ENCODE data around the gene CARM1. TPM values are rescaled to one million over a fixed set of nuclear protein-coding genes. Genes with fewer than 3 reads are reported as not detected.
"Not testable (repeated sequence)": the region's sequence is repeated elsewhere in the genome, so short reads cannot be mapped to it uniquely, and the experiment has no call there.

The CARM1 gene
- polyA plus RNA-seq, 1 experiment, result 23.5 TPM

GRCh38 chr19:10936661-10937084 lies 65.3 kb downstream of the CARM1 start:
- no peaks in the 10 kb centered on the region for H3K27me3 ChIP-seq (ENCODE audit: control insufficient read depth, insufficient read depth, low read length)
- H3K4me3 ChIP-seq (ENCODE audit: low read depth, low read length), result no peak overlapping the region
- TF ChIP-seq, protein P1, sequence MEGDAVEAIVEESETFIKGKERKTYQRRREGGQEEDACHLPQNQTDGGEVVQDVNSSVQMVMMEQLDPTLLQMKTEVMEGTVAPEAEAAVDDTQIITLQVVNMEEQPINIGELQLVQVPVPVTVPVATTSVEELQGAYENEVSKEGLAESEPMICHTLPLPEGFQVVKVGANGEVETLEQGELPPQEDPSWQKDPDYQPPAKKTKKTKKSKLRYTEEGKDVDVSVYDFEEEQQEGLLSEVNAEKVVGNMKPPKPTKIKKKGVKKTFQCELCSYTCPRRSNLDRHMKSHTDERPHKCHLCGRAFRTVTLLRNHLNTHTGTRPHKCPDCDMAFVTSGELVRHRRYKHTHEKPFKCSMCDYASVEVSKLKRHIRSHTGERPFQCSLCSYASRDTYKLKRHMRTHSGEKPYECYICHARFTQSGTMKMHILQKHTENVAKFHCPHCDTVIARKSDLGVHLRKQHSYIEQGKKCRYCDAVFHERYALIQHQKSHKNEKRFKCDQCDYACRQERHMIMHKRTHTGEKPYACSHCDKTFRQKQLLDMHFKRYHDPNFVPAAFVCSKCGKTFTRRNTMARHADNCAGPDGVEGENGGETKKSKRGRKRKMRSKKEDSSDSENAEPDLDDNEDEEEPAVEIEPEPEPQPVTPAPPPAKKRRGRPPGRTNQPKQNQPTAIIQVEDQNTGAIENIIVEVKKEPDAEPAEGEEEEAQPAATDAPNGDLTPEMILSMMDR (IDR thresholded peaks at IDR 0.05; ENCODE audit: low read depth, low read length), result peak; percentile 69
- ChIA-PET CTCF (interaction anchor here (0.6 to 3.3 kb wide), 32 partner anchors 8 to 738 kb away, joined by 3 to 22 read pairs (median 4); partner anchors contain the start of gene LDLR), POLR2A (interaction anchor here (0.5 to 1.1 kb wide), 4 partner anchors 24 to 1582 kb away, joined by 3 to 5 read pairs (median 4); partner anchors contain the start of gene SMARCA4)
- no peak overlapping the region for H3K27ac ChIP-seq (ENCODE audit: low read depth, low read length)
- DNase-seq (ENCODE audit: low read depth, low spot score), result peak; percentile 71
- H3K9me3 ChIP-seq (ENCODE audit: control insufficient read depth, insufficient read depth, low read length), result no peaks in the 10 kb centered on the region

DNA sequence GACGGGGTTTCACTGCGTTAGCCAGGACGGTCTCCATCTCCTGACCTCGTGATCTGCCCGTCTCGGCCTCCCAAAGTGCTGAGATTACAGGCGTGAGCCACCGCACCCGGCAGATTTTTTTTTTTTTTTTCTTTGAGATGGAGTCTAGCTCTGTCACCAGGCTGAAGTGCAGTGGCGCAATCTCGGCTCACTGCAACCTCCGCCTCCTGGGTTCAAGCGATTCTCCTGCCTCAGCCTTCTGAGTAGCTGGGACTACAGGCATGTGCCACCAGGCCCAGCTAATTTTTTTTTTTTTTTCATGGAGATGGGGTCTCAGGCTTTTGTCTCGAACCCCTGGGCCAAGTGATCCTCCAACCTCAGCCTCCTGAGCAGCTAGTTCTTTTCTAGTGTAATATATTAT lies 70.3 kb downstream of the CARM1 start:
- CTCF ChIA-PET, result interaction anchor here (0.6 to 2.6 kb wide), 23 partner anchors 10 to 156 kb away, joined by 3 to 26 read pairs (median 5); partner anchors contain the start of gene SMARCA4
- DNase-seq (ENCODE audit: low read depth, low spot score); H3K27me3 ChIP-seq (ENCODE audit: control insufficient read depth, insufficient read depth, low read length); H3K9me3 ChIP-seq (ENCODE audit: control insufficient read depth, insufficient read depth, low read length); H3K27ac ChIP-seq (ENCODE audit: low read depth, low read length); H3K4me3 ChIP-seq (ENCODE audit: low read depth, low read length): not testable (repeated sequence)
- POLR2A ChIA-PET, result interaction anchor here (0.6 to 1.2 kb wide), 5 partner anchors 14 to 498 kb away, joined by 3 to 5 read pairs (median 4); no protein-coding TSS in a partner anchor

DNA sequence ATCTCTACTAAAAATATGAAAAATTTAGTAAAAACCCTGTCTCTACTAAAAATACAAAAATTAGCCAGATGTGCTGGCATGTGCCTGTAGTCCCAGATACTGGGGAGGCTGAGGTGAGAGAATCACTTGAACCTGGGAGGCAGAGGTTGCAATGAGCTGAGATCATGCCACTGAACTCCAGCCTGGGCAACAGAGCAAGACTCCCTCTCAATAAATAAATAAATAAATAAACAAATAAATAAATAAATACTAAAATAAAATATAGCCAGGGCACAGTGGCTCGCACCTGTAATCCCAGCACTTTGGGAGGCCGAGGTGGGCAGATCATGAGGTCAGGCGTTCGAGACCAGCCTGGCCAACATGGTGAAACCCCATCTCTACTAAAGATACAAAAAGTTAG lies 72.1 kb downstream of the CARM1 start:
- ChIA-PET POLR2A (interaction anchor here (0.5 kb wide), 1 partner anchor 20 kb away, joined by 8 read pairs; no protein-coding TSS in a partner anchor), CTCF (interaction anchor here (0.6 kb wide), 1 partner anchor 14 kb away, joined by 4 read pairs; no protein-coding TSS in a partner anchor)
- not testable (repeated sequence) for H3K27ac ChIP-seq (ENCODE audit: low read depth, low read length); H3K9me3 ChIP-seq (ENCODE audit: control insufficient read depth, insufficient read depth, low read length); H3K4me3 ChIP-seq (ENCODE audit: low read depth, low read length); DNase-seq (ENCODE audit: low read depth, low spot score); H3K27me3 ChIP-seq (ENCODE audit: control insufficient read depth, insufficient read depth, low read length)

- Histone ChIP-seq H3K27ac (ENCODE audit: low read depth, low read length) (no peak overlapping the region), H3K27me3 (ENCODE audit: control insufficient read depth, insufficient read depth, low read length) (no peaks in the 10 kb centered on the region), H3K9me3 (ENCODE audit: control insufficient read depth, insufficient read depth, low read length) (no peaks in the 10 kb centered on the region), H3K4me3 (ENCODE audit: low read depth, low read length) (no peak overlapping the region)
- TF ChIP-seq, protein P1 (IDR thresholded peaks at IDR 0.05; ENCODE audit: low read depth, low read length), result no peak
- ChIA-PET CTCF (interaction anchor here (0.6 to 1.2 kb wide), 4 partner anchors 8 to 687 kb away, joined by 3 to 4 read pairs (median 4); partner anchors contain the start of gene DNM2), POLR2A (interaction anchor here (0.6 kb wide), 1 partner anchor 46 kb away, joined by 3 read pairs; no protein-coding TSS in a partner anchor)
- no peak for DNase-seq (ENCODE audit: low read depth, low spot score)
Measured at GRCh38 chr19:10945264-10945663, 73.9 kb downstream of the CARM1 start.

DNA sequence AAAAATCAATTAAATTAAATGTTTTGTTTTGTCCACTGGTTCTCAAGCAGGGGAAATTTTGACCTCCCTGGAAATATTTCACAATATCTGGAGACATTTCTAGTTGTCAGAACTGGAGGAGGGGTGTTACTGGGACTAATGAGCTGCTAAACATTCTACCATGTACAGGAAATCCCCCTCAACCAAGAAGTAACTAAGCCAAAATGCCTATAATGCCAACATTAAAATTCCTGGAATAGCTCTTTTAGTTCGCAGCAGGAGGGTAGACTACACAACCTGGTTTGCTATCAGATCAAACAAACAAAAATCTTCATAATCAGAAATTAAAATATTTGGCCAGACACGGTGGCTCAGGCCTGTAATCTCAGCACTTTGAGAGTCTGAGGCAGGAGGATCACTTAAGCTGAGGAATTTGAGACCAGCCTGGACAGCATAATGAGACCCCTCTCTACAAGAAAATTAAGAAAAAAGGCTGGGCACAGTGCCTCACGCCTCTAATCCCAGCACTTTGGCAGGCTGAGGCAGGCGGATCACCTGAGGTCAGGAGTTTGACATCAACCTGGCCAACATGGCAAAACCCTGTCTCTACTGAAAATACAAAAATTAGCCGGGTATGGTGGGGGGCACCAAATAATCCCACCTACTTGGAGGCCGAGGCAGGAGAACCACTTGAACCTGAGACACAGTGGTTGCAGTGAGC lies 75.8 kb downstream of the CARM1 start:
- H3K9me3 ChIP-seq (ENCODE audit: control insufficient read depth, insufficient read depth, low read length), result no peaks in the 10 kb centered on the region
- DNase-seq (ENCODE audit: low read depth, low spot score), result no peak
- H3K27ac ChIP-seq (ENCODE audit: low read depth, low read length), result peak overlapping the region; percentile 39
- TF ChIP-seq, protein P1 (IDR thresholded peaks at IDR 0.05; ENCODE audit: low read depth, low read length), result no peak
- ChIA-PET CTCF (interaction anchor here (1.0 kb wide), 1 partner anchor 10 kb away, joined by 3 read pairs; no protein-coding TSS in a partner anchor), POLR2A (no interaction called here)
- no peaks in the 10 kb centered on the region for H3K27me3 ChIP-seq (ENCODE audit: control insufficient read depth, insufficient read depth, low read length)
- H3K4me3 ChIP-seq (ENCODE audit: low read depth, low read length), result no peak overlapping the region

- no peak overlapping the region for H3K27ac ChIP-seq (ENCODE audit: low read depth, low read length)
- POLR2A ChIA-PET, result no interaction called here
- no peak for DNase-seq (ENCODE audit: low read depth, low spot score)
- H3K27me3 ChIP-seq (ENCODE audit: control insufficient read depth, insufficient read depth, low read length), result no peaks in the 10 kb centered on the region
- no peak overlapping the region for H3K4me3 ChIP-seq (ENCODE audit: low read depth, low read length)
- CTCF ChIA-PET, result interaction anchor here (1.3 to 2.9 kb wide), 2 partner anchors 11 to 17 kb away, joined by 6 to 22 read pairs; no protein-coding TSS in a partner anchor
- TF ChIP-seq, protein P1 (IDR thresholded peaks at IDR 0.05; ENCODE audit: low read depth, low read length), result no peak
- H3K9me3 ChIP-seq (ENCODE audit: control insufficient read depth, insufficient read depth, low read length), result no peaks in the 10 kb centered on the region; the same call in 1 of the 2 replicates
Measured at GRCh38 chr19:10952809-10953208, 81.5 kb downstream of the CARM1 start.

GRCh38 chr19:10959277-10959968 lies 88.1 kb downstream of the CARM1 start:
- CTCF ChIA-PET, result interaction anchor here (1.0 to 4.3 kb wide), 2 partner anchors 18 to 23 kb away, joined by 3 to 12 read pairs; no protein-coding TSS in a partner anchor
- H3K27ac ChIP-seq (ENCODE audit: low read depth, low read length); H3K4me3 ChIP-seq (ENCODE audit: low read depth, low read length); H3K9me3 ChIP-seq (ENCODE audit: control insufficient read depth, insufficient read depth, low read length); DNase-seq (ENCODE audit: low read depth, low spot score); H3K27me3 ChIP-seq (ENCODE audit: control insufficient read depth, insufficient read depth, low read length): not testable (repeated sequence)
- POLR2A ChIA-PET, result interaction anchor here (0.6 to 1.8 kb wide), 4 partner anchors 17 to 342 kb away, joined by 3 to 10 read pairs (median 5); no protein-coding TSS in a partner anchor
